ENCODE results near the gene ZNF627.

Gene ZNF627

DNA sequence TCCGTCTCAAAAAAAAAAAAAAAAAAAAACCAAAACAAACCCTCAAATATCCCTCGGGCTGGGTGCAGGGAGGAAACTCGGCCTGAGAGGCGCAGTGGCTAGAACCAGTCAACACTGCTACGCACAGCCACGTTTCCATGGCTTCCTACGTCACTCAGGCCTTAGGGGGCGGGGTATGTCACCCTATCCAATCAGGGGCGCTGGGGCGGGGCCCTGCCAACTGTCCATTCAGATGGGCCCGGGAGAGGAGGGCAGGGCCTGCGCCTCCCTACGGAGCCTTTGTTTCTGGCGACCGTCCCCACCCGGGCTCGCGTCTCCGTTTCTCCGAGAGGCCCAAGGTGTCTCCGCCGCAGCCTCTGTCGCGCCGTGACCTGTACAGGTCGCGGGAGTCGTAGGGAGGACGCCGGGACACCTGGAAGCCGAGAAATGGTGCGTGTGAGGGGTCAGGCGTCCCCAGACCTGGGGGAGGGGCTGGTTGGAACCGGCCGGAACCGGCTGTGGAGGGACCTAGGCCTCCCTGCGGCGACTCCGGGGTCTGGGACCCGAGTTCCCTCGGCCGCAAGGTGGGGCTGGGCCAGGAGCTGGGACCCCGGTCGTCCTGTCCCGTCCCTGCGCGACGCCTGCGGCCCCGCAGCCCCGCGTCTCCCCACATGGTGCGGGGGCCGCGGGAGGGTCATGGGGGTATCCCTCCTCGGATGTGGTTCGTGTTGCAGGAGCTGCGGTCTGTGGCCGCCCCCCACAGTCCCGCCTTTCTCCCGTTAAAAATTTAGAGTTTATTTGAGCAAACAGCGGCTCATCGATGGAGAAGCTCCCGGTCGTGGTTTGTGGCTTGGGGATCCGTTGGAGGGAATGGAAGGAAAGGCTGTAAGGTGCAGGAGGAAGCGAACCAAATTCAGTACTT is at the start of gene ZNF627:
TSS of gene ZNF627 (plus strand) at position 282 of the 901 bp plus-strand sequence. CDS start at position 427, 145 bp downstream.
- Histone ChIP-seq H3K27me3 (ENCODE audit: control insufficient read depth in 2 of 2, insufficient read depth in 2 of 2, low read length in 2 of 2) (no peaks in the 10 kb centered on the region), H3K9me3 (ENCODE audit: control insufficient read depth in 2 of 2, low read length in 2 of 2) (no peaks in the 10 kb centered on the region), H3K36me3 (ENCODE audit: control insufficient read depth in 2 of 2, insufficient read depth in 2 of 2, low read length in 2 of 2) (no peaks in the 10 kb centered on the region), H3K4me3 (ENCODE audit: low read length in 2 of 2) (peak within 1 kb of the TSS; percentile 86 to 92), H3K27ac (ENCODE audit: low read depth in 2 of 2, low read length in 2 of 2) (peak within 1 kb of the TSS; percentile 93 to 94), H3K4me1 (ENCODE audit: control insufficient read depth in 2 of 2, insufficient read depth in 2 of 2, low read length in 2 of 2) (peaks cover 0 to 7% of the 10 kb centered on the region in 2 donors), H3K9ac (ENCODE audit: low read depth in 1 of 2, low read length in 2 of 2) (peak within 1 kb of the TSS; percentile 95 to 96)

DNA sequence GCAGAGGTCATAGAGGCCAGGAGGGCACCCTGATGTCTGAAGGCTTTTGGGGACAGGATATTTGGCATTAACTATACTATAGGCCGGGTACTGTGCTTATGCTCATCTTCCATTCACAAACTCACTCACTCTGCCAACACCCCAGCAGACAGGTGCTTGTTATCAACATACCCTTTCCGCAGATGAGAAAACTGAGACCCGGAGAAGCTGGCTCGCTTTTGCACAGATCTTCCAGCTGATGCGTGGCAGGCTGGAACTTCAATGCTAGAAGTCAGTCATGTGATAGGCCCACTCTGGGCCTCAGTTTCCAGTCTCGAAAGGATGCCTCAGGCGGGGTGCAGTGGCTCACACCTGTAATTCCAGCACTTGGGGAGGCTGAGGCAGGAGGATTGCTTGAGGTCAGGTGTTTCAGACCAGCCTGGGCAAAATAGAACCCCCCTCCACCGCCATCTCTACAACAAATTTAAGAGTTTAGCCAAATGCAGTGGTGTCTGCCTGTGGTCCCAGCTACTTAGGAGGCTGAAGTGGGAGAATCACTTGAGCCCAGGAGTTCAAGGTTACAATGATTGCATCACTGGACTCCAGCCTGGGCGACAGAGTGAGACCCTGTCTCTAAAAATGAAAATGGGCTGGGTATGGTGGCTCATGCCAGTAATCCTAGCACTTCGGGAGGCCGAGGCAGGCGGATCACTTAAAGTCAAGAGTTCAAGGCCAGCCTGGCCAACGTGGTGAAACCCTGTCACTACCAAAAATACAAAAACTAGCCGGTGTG is 49.2 kb upstream of the ZNF627 start:
- H3K27ac ChIP-seq (ENCODE audit: low read depth in 2 of 2, low read length in 2 of 2), result no peak overlapping the region
- H3K9ac ChIP-seq (ENCODE audit: low read depth in 1 of 2, low read length in 2 of 2), result no peak overlapping the region
- no peak overlapping the region for H3K4me3 ChIP-seq (ENCODE audit: low read length in 2 of 2)
- H3K4me1 ChIP-seq (ENCODE audit: control insufficient read depth in 2 of 2, insufficient read depth in 2 of 2, low read length in 2 of 2), result no peaks in the 10 kb centered on the region
- no peaks in the 10 kb centered on the region for H3K27me3 ChIP-seq (ENCODE audit: control insufficient read depth in 2 of 2, insufficient read depth in 2 of 2, low read length in 2 of 2)
- H3K36me3 ChIP-seq (ENCODE audit: control insufficient read depth in 2 of 2, insufficient read depth in 2 of 2, low read length in 2 of 2), result peaks cover 1 to 6% of the 10 kb centered on the region in 2 donors
- H3K9me3 ChIP-seq (ENCODE audit: control insufficient read depth in 2 of 2, low read length in 2 of 2), result no peaks in the 10 kb centered on the region

DNA sequence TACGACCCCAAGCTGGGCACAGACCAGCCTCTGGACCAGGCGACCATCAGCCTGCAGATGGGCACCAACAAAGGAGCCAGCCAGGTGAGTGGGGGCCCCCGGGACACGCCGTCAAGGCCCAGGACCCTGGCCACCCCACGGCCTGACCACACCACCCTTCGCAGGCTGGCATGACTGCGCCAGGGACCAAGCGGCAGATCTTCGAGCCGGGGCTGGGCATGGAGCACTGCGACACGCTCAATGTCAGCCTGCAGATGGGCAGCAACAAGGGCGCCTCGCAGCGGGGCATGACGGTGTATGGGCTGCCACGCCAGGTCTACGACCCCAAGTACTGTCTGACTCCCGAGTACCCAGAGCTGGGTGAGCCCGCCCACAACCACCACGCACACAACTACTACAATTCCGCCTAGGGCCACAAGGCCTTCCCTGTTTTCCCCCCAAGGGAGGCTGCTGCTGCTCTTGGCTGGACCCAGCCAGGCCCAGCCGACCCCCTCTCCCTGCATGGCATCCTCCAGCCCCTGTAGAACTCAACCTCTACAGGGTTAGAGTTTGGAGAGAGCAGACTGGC is 47.8 kb upstream of the ZNF627 start:
- Histone ChIP-seq H3K27me3 (ENCODE audit: control insufficient read depth in 2 of 2, insufficient read depth in 2 of 2, low read length in 2 of 2) (no peaks in the 10 kb centered on the region), H3K27ac (ENCODE audit: low read depth in 2 of 2, low read length in 2 of 2) (no peak overlapping the region), H3K9me3 (ENCODE audit: control insufficient read depth in 2 of 2, low read length in 2 of 2) (no peaks in the 10 kb centered on the region), H3K9ac (ENCODE audit: low read depth in 1 of 2, low read length in 2 of 2) (no peak overlapping the region), H3K4me3 (ENCODE audit: low read length in 2 of 2) (no peak overlapping the region), H3K36me3 (ENCODE audit: control insufficient read depth in 2 of 2, insufficient read depth in 2 of 2, low read length in 2 of 2) (peaks cover 15 to 19% of the 10 kb centered on the region in 2 donors), H3K4me1 (ENCODE audit: control insufficient read depth in 2 of 2, insufficient read depth in 2 of 2, low read length in 2 of 2) (no peaks in the 10 kb centered on the region)

DNA sequence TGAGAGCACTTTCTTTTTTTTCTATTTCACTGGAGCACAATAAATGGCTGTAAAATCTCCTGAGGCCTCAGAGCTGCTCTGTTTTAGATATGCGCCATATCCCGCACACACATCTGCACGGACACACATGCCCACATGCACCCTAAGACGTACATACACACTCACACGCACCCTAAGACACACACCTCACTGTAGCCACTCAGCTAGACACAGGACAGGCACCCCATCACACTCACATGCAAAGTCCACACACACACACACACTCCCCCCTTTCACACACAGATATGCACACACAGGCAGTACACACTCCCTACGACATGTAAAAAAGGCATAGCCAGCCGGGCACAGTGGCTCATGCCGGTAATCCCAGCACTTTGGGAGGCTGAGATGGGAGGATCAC is 47.0 kb upstream of the ZNF627 start:
- no peak overlapping the region for H3K9ac ChIP-seq (ENCODE audit: low read depth in 1 of 2, low read length in 2 of 2)
- H3K27me3 ChIP-seq (ENCODE audit: control insufficient read depth in 2 of 2, insufficient read depth in 2 of 2, low read length in 2 of 2), result no peaks in the 10 kb centered on the region
- no peak overlapping the region for H3K27ac ChIP-seq (ENCODE audit: low read depth in 2 of 2, low read length in 2 of 2)
- no peaks in the 10 kb centered on the region for H3K4me1 ChIP-seq (ENCODE audit: control insufficient read depth in 2 of 2, insufficient read depth in 2 of 2, low read length in 2 of 2)
- no peak overlapping the region for H3K4me3 ChIP-seq (ENCODE audit: low read length in 2 of 2)
- no peaks in the 10 kb centered on the region for H3K9me3 ChIP-seq (ENCODE audit: control insufficient read depth in 2 of 2, low read length in 2 of 2)
- peaks cover 15 to 21% of the 10 kb centered on the region in 2 donors for H3K36me3 ChIP-seq (ENCODE audit: control insufficient read depth in 2 of 2, insufficient read depth in 2 of 2, low read length in 2 of 2)

DNA sequence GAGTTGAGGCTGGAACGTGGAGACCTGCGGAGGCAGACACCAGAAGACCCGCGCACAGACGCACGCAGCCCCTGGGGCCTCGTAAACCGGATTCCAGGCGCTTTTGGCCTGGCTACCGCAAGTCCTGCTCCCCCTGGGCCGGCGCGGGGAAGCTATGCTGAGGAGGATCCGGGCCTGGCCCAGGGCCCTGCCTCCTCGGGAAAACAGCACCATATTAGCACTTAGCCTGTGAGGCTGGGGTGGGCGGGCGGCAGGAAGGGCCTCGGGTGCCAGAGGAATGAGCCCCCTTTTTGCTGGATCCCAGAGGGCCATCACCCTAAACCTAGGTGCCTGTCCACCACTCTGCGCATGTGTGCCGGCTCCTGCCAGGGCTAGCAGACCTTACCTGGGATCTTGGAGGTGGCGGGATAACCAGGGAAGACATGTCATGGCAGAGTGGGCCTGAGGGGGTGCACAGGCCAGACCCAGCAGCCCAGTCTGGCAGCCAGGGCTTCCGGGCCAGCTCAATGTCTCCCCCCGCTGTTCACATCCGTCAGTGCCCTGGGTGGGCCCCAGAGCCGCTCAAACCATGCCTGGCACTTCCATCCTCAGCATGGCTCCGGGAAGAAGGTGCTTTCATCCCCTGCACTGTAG is 45.6 kb upstream of the ZNF627 start:
- Histone ChIP-seq H3K9me3 (ENCODE audit: control insufficient read depth in 2 of 2, low read length in 2 of 2) (no peaks in the 10 kb centered on the region), H3K27me3 (ENCODE audit: control insufficient read depth in 2 of 2, insufficient read depth in 2 of 2, low read length in 2 of 2) (no peaks in the 10 kb centered on the region), H3K9ac (ENCODE audit: low read depth in 1 of 2, low read length in 2 of 2) (no peak overlapping the region), H3K36me3 (ENCODE audit: control insufficient read depth in 2 of 2, insufficient read depth in 2 of 2, low read length in 2 of 2) (peaks cover 15 to 29% of the 10 kb centered on the region in 2 donors), H3K4me3 (ENCODE audit: low read length in 2 of 2) (no peak overlapping the region), H3K27ac (ENCODE audit: low read depth in 2 of 2, low read length in 2 of 2) (peak overlapping the region; percentile 2 to 68), H3K4me1 (ENCODE audit: control insufficient read depth in 2 of 2, insufficient read depth in 2 of 2, low read length in 2 of 2) (no peaks in the 10 kb centered on the region)

DNA sequence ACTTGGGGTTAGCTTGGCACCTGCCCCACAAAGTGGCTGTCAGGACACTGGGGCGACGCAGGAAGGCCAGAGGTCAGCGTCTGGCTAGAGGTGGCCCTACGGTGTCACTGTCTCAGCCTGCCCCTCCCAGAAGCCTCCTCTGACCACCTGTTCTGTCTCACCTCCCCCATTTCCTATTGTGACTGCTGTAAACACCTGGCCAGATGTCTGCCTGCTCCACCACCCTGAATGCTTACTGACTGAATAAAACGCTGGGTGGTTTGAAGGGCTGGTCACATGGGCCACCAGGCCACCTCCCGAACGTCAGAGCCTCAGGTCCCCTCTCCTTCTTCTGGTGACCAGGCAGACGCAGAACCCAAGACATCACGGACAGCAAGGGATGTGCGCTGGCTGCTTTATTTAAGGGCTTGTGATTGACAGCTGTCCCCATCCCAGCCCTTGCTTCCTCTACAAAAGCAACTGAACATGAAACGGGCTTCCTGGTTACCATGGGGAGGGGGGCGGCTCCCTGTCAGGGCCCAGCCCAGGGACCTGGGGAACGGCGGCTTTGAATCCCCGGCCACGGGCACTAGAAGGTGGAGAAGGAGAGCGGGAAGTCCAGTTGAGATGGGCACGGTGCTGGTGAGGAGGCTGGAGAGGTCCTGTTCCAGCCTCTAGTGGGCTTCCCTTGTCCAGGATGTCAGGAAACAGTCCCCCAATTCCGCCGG is 44.5 kb upstream of the ZNF627 start:
- no peaks in the 10 kb centered on the region for H3K9me3 ChIP-seq (ENCODE audit: control insufficient read depth in 2 of 2, low read length in 2 of 2)
- H3K27me3 ChIP-seq (ENCODE audit: control insufficient read depth in 2 of 2, insufficient read depth in 2 of 2, low read length in 2 of 2), result no peaks in the 10 kb centered on the region
- H3K36me3 ChIP-seq (ENCODE audit: control insufficient read depth in 2 of 2, insufficient read depth in 2 of 2, low read length in 2 of 2), result peaks cover 15 to 31% of the 10 kb centered on the region in 2 donors
- H3K27ac ChIP-seq (ENCODE audit: low read depth in 2 of 2, low read length in 2 of 2), result peak overlapping the region in 1 of 2 donors; percentile 68
- no peak overlapping the region for H3K9ac ChIP-seq (ENCODE audit: low read depth in 1 of 2, low read length in 2 of 2)
- H3K4me3 ChIP-seq (ENCODE audit: low read length in 2 of 2), result no peak overlapping the region
- H3K4me1 ChIP-seq (ENCODE audit: control insufficient read depth in 2 of 2, insufficient read depth in 2 of 2, low read length in 2 of 2), result peaks cover under 1 to 1% of the 10 kb centered on the region in 2 donors

DNA sequence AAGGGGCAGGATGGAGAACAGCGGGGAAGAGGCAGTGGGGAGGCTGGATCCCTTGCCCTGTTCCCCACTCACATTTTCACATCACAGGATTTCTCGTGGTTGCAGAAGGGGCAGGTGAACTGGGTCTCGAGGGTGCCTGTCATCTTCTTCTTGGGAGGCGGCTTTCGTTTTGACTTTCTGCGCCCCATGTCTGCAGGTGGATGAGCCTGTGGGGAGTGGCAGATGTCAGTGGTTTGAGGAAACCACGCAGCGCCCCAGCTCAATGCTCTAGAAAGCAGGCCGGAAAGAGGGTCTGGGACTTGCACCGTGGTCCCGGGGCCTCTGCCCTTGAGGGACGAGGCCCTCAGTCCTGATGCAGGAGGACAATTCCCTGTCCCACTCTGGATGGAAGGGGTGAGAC is 43.1 kb upstream of the ZNF627 start:
- H3K4me3 ChIP-seq (ENCODE audit: low read length in 2 of 2), result no peak overlapping the region
- peaks cover 15 to 31% of the 10 kb centered on the region in 2 donors for H3K36me3 ChIP-seq (ENCODE audit: control insufficient read depth in 2 of 2, insufficient read depth in 2 of 2, low read length in 2 of 2)
- peaks cover 8% of the 10 kb centered on the region in 2 donors for H3K4me1 ChIP-seq (ENCODE audit: control insufficient read depth in 2 of 2, insufficient read depth in 2 of 2, low read length in 2 of 2)
- no peak overlapping the region for H3K9ac ChIP-seq (ENCODE audit: low read depth in 1 of 2, low read length in 2 of 2)
- no peaks in the 10 kb centered on the region for H3K9me3 ChIP-seq (ENCODE audit: control insufficient read depth in 2 of 2, low read length in 2 of 2)
- H3K27ac ChIP-seq (ENCODE audit: low read depth in 2 of 2, low read length in 2 of 2), result peak overlapping the region in 1 of 2 donors; percentile 56
- H3K27me3 ChIP-seq (ENCODE audit: control insufficient read depth in 2 of 2, insufficient read depth in 2 of 2, low read length in 2 of 2), result no peaks in the 10 kb centered on the region

DNA sequence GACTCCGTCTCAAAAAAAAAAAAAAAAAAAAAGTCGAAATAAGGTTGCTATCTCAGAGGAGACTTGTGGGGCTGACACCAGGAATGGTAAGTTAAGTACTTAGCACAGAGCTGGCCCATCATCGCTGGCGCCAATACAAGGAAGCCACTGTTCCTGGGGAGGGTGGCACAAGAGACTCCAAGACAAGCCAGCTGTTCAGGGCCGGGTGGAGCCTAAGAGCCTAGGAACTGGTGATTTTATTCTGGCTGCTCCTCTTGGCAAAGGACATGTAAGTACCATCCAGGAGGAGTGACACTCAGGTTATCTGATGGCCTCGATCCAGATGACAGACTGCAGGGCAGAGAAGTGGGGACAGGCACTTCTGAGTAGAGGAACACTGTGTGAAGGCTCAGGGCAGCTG is 42.0 kb upstream of the ZNF627 start:
- Histone ChIP-seq H3K27ac (ENCODE audit: low read depth in 2 of 2, low read length in 2 of 2) (no peak overlapping the region), H3K4me1 (ENCODE audit: control insufficient read depth in 2 of 2, insufficient read depth in 2 of 2, low read length in 2 of 2) (peaks cover 8 to 15% of the 10 kb centered on the region in 2 donors), H3K9ac (ENCODE audit: low read depth in 1 of 2, low read length in 2 of 2) (no peak overlapping the region)

DNA sequence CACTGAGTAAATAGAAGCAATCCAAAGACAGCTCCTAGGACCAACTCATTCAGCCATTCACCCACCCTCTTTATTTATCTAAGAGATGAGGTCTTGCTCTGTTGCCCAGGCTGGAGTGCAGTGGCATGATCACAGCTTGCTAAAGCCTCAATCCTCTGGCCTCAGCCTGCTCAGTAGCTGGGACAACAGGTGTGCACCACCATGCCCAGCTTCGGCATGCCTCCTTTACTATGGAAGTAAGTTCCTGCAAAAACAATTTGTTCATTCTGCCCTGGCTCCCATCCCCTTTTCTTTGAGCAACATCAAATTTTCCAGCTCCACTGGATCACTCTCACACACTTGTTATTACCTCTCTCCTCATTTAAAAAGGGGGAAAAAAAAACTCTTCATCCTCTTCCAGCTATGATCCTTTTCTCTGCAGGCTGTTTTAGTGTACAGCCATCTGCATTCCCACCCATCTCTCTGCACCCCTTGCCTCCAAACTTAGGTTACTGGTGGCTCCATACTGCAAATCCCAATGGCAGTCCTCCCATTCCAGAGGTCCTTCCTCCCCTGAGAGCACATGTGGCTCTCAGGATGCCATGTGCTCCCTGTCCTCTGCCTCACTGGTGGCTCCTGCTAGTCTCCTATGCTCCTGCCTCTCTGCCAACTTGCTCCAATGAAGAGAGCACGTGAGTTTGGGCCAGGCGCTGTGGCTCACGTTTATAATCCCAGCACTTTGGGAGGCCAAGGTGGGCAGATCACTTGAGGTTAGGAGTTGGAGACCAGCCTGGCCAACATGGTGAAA is 40.5 kb upstream of the ZNF627 start:
- Histone ChIP-seq H3K27me3 (ENCODE audit: control insufficient read depth in 2 of 2, insufficient read depth in 2 of 2, low read length in 2 of 2) (no peaks in the 10 kb centered on the region), H3K27ac (ENCODE audit: low read depth in 2 of 2, low read length in 2 of 2) (no peak overlapping the region), H3K9ac (ENCODE audit: low read depth in 1 of 2, low read length in 2 of 2) (no peak overlapping the region), H3K4me1 (ENCODE audit: control insufficient read depth in 2 of 2, insufficient read depth in 2 of 2, low read length in 2 of 2) (peaks cover 8 to 16% of the 10 kb centered on the region in 2 donors), H3K9me3 (ENCODE audit: control insufficient read depth in 2 of 2, low read length in 2 of 2) (no peaks in the 10 kb centered on the region), H3K36me3 (ENCODE audit: control insufficient read depth in 2 of 2, insufficient read depth in 2 of 2, low read length in 2 of 2) (peaks cover 15 to 31% of the 10 kb centered on the region in 2 donors), H3K4me3 (ENCODE audit: low read length in 2 of 2) (no peak overlapping the region)

More for the DNA sequence above, 42.0 kb upstream of the ZNF627 start:
- Histone ChIP-seq H3K36me3 (ENCODE audit: control insufficient read depth in 2 of 2, insufficient read depth in 2 of 2, low read length in 2 of 2) (peaks cover 15 to 31% of the 10 kb centered on the region in 2 donors), H3K9me3 (ENCODE audit: control insufficient read depth in 2 of 2, low read length in 2 of 2) (no peaks in the 10 kb centered on the region), H3K4me3 (ENCODE audit: low read length in 2 of 2) (no peak overlapping the region), H3K27me3 (ENCODE audit: control insufficient read depth in 2 of 2, insufficient read depth in 2 of 2, low read length in 2 of 2) (no peaks in the 10 kb centered on the region)
